Calu3 (cell line): ENCODE data around the gene SNW1. TPM values are rescaled to one million over a fixed set of nuclear protein-coding genes. Genes with fewer than 3 reads are reported as not detected.

Source experiments
- BruUV-seq: library from RNA; stranded (reverse); fragments of 400-500 nt; replicated peaks from 2 replicates; lab custom pipeline; 2021; lab: Mats Ljungman, UMichigan
- CTCF ChIA-PET: fragments of 300-600 bp; sonication (Branson Sonifier 250); formaldehyde crosslinking; loops from one replicate; lab custom pipeline; 2022; ENCODE audit warnings: antibody characterized with exemption; lab: Charles Lee
- DNase-seq: peaks from one replicate; pipeline ENCODE4 v3.0.0; 2022
- H3K27ac Mint-ChIP-seq: one replicate; pipeline ENCODE4 v1.8.0; 2022; ENCODE audit warnings: mixed read lengths; ENCODE audit not compliant: unreplicated experiment
- H3K27me3 Mint-ChIP-seq: one replicate; pipeline ENCODE4 v1.8.0; 2022; ENCODE audit warnings: mixed read lengths; ENCODE audit not compliant: unreplicated experiment
- H3K36me3 Mint-ChIP-seq: one replicate; pipeline ENCODE4 v1.8.0; 2022; ENCODE audit warnings: mild to moderate bottlenecking, moderate library complexity, mixed read lengths; ENCODE audit not compliant: insufficient read depth, unreplicated experiment
- H3K4me1 Mint-ChIP-seq: one replicate; pipeline ENCODE4 v1.8.0; 2022; ENCODE audit warnings: mild to moderate bottlenecking, low read depth, mixed read lengths; ENCODE audit not compliant: unreplicated experiment
- H3K4me3 Mint-ChIP-seq: one replicate; pipeline ENCODE4 v1.8.0; 2022; ENCODE audit warnings: mild to moderate bottlenecking, low read depth, moderate library complexity, mixed read lengths; ENCODE audit not compliant: unreplicated experiment
- H3K9me3 Mint-ChIP-seq: one replicate; pipeline ENCODE4 v1.8.0; 2022; ENCODE audit warnings: low read depth, mixed read lengths; ENCODE audit not compliant: unreplicated experiment
- CTCF ChIP-seq: fragments of 200-600 bp; IDR thresholded peaks from one replicate; pipeline ENCODE4 v1.8.0; 2022; ENCODE audit warnings: antibody characterized with exemption; ENCODE audit not compliant: unreplicated experiment
- intact Hi-C: fragments of 100-400 bp; cut with micrococcal nuclease; formaldehyde crosslinking; loops from one replicate; pipeline ENCODE4 v1.10.0; 2022; ENCODE audit not compliant: unreplicated experiment
- total RNA-seq: library from RNA; stranded (reverse); gene quantifications from 2 replicates; pipeline ENCODE4 v1.2.3, GENCODE V29; 2022

The SNW1 gene
- total RNA-seq, 1 experiment from 2014 or later, result 102 TPM

GRCh38 chr14:77707355-77707723, 53.6 kb downstream of the SNW1 start:
- peak overlapping the region; percentile 91 for H3K4me3 Mint-ChIP-seq
- no peaks in the 10 kb centered on the region for H3K27me3 Mint-ChIP-seq
- H3K27ac Mint-ChIP-seq, result peak overlapping the region; percentile 85
- intact Hi-C loops, result loop anchor here (2.0 to 5.0 kb wide), 3 partner anchors 50 to 249 kb away; partner anchors contain the start of gene AHSA1
- no peaks in the 10 kb centered on the region for H3K9me3 Mint-ChIP-seq
- TF ChIP-seq CTCF, result peak; percentile 19
- peaks cover 19% of the 10 kb centered on the region for H3K4me1 Mint-ChIP-seq
- TSS peak; percentile 72 for BruUV-seq
- peaks cover 32% of the 10 kb centered on the region for H3K36me3 Mint-ChIP-seq
- DNase-seq, result peak; percentile 16
- CTCF ChIA-PET, result interaction anchor here (0.5 kb wide), 1 partner anchor 1794 kb away, joined by 3 read pairs; no protein-coding TSS in a partner anchor

- intact Hi-C loops, result no loop called here
- no peak for TF ChIP-seq CTCF
- no peak overlapping the region for H3K4me3 Mint-ChIP-seq
- CTCF ChIA-PET, result no interaction called here
- no peak for DNase-seq
- H3K4me1 Mint-ChIP-seq, result no peaks in the 10 kb centered on the region
- BruUV-seq, result no TSS peak
- no peaks in the 10 kb centered on the region for H3K27me3 Mint-ChIP-seq
- H3K27ac Mint-ChIP-seq, result no peak overlapping the region
- H3K9me3 Mint-ChIP-seq, result no peaks in the 10 kb centered on the region
- H3K36me3 Mint-ChIP-seq, result no peaks in the 10 kb centered on the region
Observed at GRCh38 chr14:77691259-77691658, 69.7 kb downstream of the SNW1 start.

- peak overlapping the region; percentile 24 for H3K27ac Mint-ChIP-seq
- TF ChIP-seq CTCF, result no peak
- no peak for DNase-seq
- no peak overlapping the region for H3K4me3 Mint-ChIP-seq
- intact Hi-C loops, result no loop called here
- H3K36me3 Mint-ChIP-seq, result peaks cover 19% of the 10 kb centered on the region
- H3K27me3 Mint-ChIP-seq, result no peaks in the 10 kb centered on the region
- CTCF ChIA-PET, result interaction anchor here (0.6 to 0.7 kb wide), 3 partner anchors 36 to 107 kb away, joined by 3 to 7 read pairs (median 3); no protein-coding TSS in a partner anchor
- H3K4me1 Mint-ChIP-seq, result peaks cover 27% of the 10 kb centered on the region
- H3K9me3 Mint-ChIP-seq, result no peaks in the 10 kb centered on the region
- BruUV-seq, result no TSS peak
Observed at GRCh38 chr14:77682158-77682553, 78.8 kb downstream of the SNW1 start.

DNA sequence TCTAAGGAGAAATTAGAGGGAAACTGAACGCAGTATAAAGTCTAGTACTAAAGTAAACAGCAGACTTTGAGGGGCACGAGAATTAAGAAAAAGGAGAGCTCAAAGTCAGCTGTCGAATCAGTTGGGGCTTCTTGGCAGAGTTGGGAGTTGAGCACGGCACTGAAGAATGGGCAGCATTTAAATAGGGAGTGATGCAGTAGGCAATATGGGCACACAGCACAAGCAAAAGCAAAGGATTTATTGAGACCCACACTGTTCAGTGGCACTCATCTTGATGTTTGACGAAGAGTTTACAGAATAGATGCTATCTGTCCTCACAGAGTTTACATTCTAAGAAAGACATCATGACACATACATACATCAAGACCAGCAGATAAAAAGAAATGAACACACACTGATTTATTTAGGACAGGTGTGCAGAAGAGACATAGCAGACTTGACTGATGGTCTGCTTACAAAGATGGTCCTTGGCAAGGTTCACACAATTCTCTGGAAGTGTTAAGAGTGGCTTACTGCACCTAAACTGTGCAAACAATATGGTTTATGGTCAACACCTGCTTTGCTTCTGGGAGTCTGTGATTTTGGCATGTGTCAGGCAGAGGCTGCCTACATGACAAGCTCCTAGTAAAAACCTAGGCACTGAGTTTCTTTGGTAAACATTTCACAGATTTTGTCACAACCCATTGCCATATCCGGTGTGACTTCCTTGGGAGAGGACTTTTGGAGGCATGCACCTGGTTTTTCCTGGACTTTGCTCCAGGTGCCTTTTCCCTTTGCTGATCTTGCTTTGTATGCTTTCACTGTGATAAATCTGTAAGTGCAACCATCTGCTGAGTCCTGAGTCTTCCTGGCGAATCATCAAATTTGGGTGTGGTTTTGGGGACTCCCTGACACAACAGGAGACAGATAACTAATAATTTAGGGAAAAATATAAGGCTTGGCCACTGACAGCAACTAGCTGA, 79.5 kb downstream of the SNW1 start:
- peaks cover 21% of the 10 kb centered on the region for H3K36me3 Mint-ChIP-seq
- no peak overlapping the region for H3K27ac Mint-ChIP-seq
- intact Hi-C loops, result no loop called here

More for the DNA sequence above, 79.5 kb downstream of the SNW1 start:
- H3K9me3 Mint-ChIP-seq, result no peaks in the 10 kb centered on the region
- H3K4me3 Mint-ChIP-seq, result no peak overlapping the region
- no TSS peak for BruUV-seq
- no peak for TF ChIP-seq CTCF
- H3K27me3 Mint-ChIP-seq, result no peaks in the 10 kb centered on the region
- DNase-seq, result no peak
- H3K4me1 Mint-ChIP-seq, result peaks cover 27% of the 10 kb centered on the region
- CTCF ChIA-PET, result interaction anchor here (0.6 to 0.7 kb wide), 3 partner anchors 37 to 108 kb away, joined by 3 to 7 read pairs (median 3); no protein-coding TSS in a partner anchor
